ENCODE results near the gene ADAMTS17. TPM values are rescaled to one million over a fixed set of nuclear protein-coding genes. Genes with fewer than 3 reads are reported as not detected.

ADAMTS17 gene
- total and polyA plus RNA-seq, 7 donors = 4.4 to 93.0 (median 7.2) TPM

GRCh38 chr15:100041127-100041828 is 300.5 kb downstream of the ADAMTS17 start:
- 96 to 99% (median 96%) methylated on average over 6 of the region's 6 CpGs for WGBS, 3 donors
- Histone ChIP-seq H3K36me3 (ENCODE audit: insufficient read depth in 1 of 2, low read depth in 1 of 2) (no peaks in the 10 kb centered on the region), H3K27me3 (ENCODE audit: insufficient read depth in 3 of 3, low read length in 2 of 3) (no peaks in the 10 kb centered on the region), H3K4me3 (no peak overlapping the region), H3K9me3 (no peaks in the 10 kb centered on the region), H3K27ac (no peak overlapping the region), H3K4me1 (peaks cover 19% of the 10 kb centered on the region)
- intact Hi-C loops (cut with DNase I) = loop anchor here in 1 of 2 donors (10.0 kb wide), 1 partner anchor 766 kb away; no protein-coding TSS in a partner anchor
- DNase-seq (no peak), ATAC-seq (no peak)
- no peak for TF ChIP-seq CTCF (IDR thresholded peaks at IDR 0.05)

GRCh38 chr15:100039994-100040393 is 301.8 kb downstream of the ADAMTS17 start:
- no peak for ATAC-seq

GRCh38 chr15:100038736-100039135 is 303.0 kb downstream of the ADAMTS17 start:
- intact Hi-C loops (cut with DNase I) = no loop called here

More at GRCh38 chr15:100039994-100040393, 301.8 kb downstream of the ADAMTS17 start:
- intact Hi-C loops (cut with DNase I) = loop anchor here in 1 of 2 donors (10.0 kb wide), 1 partner anchor 765 kb away; no protein-coding TSS in a partner anchor
- Histone ChIP-seq H3K27ac (no peak overlapping the region), H3K27me3 (ENCODE audit: insufficient read depth in 3 of 3, low read length in 2 of 3) (no peaks in the 10 kb centered on the region), H3K36me3 (ENCODE audit: insufficient read depth in 1 of 2, low read depth in 1 of 2) (no peaks in the 10 kb centered on the region), H3K4me1 (peaks cover 19% of the 10 kb centered on the region), H3K9me3 (no peaks in the 10 kb centered on the region), H3K4me3 (no peak overlapping the region)
- WGBS, 3 donors = 78 to 83% (median 80%) methylated on average over 5 of the region's 5 CpGs
- DNase-seq = no peak
- no peak for TF ChIP-seq CTCF (IDR thresholded peaks at IDR 0.05)

GRCh38 chr15:100037901-100038300 is 303.9 kb downstream of the ADAMTS17 start:
- intact Hi-C loops (cut with DNase I) = no loop called here
- peaks cover 8% of the 10 kb centered on the region for H3K4me1 ChIP-seq
- no peaks in the 10 kb centered on the region for H3K9me3 ChIP-seq
- TF ChIP-seq CTCF (IDR thresholded peaks at IDR 0.05) = no peak
- DNase-seq = no peak
- ATAC-seq = no peak
- no peak overlapping the region for H3K4me3 ChIP-seq
- no peaks in the 10 kb centered on the region for H3K36me3 ChIP-seq (ENCODE audit: insufficient read depth in 1 of 2, low read depth in 1 of 2)
- no peaks in the 10 kb centered on the region for H3K27me3 ChIP-seq (ENCODE audit: insufficient read depth in 3 of 3, low read length in 2 of 3)
- H3K27ac ChIP-seq = no peak overlapping the region
- 96 to 98% (median 97%) methylated on average over 2 of the region's 2 CpGs for WGBS, 3 donors

More at GRCh38 chr15:100038736-100039135, 303.0 kb downstream of the ADAMTS17 start:
- DNase-seq (no peak), ATAC-seq (no peak)
- Histone ChIP-seq H3K4me3 (no peak overlapping the region), H3K27ac (no peak overlapping the region), H3K9me3 (no peaks in the 10 kb centered on the region), H3K4me1 (peaks cover 17% of the 10 kb centered on the region), H3K36me3 (ENCODE audit: insufficient read depth in 1 of 2, low read depth in 1 of 2) (no peaks in the 10 kb centered on the region), H3K27me3 (ENCODE audit: insufficient read depth in 3 of 3, low read length in 2 of 3) (no peaks in the 10 kb centered on the region)
- 82 to 92% (median 90%) methylated on average over 5 of the region's 5 CpGs for WGBS, 3 donors
- no peak for TF ChIP-seq CTCF (IDR thresholded peaks at IDR 0.05)

All from psoas muscle (tissue), 8 donors.